Measurements from ENCODE around the gene SYT2.

GRCh38 chr1:202622388-202622787, 87.9 kb downstream of the SYT2 start:
- TF ChIP-seq, protein P1, sequence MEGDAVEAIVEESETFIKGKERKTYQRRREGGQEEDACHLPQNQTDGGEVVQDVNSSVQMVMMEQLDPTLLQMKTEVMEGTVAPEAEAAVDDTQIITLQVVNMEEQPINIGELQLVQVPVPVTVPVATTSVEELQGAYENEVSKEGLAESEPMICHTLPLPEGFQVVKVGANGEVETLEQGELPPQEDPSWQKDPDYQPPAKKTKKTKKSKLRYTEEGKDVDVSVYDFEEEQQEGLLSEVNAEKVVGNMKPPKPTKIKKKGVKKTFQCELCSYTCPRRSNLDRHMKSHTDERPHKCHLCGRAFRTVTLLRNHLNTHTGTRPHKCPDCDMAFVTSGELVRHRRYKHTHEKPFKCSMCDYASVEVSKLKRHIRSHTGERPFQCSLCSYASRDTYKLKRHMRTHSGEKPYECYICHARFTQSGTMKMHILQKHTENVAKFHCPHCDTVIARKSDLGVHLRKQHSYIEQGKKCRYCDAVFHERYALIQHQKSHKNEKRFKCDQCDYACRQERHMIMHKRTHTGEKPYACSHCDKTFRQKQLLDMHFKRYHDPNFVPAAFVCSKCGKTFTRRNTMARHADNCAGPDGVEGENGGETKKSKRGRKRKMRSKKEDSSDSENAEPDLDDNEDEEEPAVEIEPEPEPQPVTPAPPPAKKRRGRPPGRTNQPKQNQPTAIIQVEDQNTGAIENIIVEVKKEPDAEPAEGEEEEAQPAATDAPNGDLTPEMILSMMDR (IDR thresholded peaks at IDR 0.05) = no peak
- TF ChIP-seq POLR2A (IDR thresholded peaks at IDR 0.05) = no peak

All from thyroid gland (tissue), 4 donors.